GM23338 (cell line): ENCODE results near the gene FMN1. TPM values are rescaled to one million over a fixed set of nuclear protein-coding genes. Genes with fewer than 3 reads are reported as not detected.

Source experiments
- ATAC-seq: fragments of 200-7000 bp; cut with Tn5 transposase; 3 replicates; pipeline ENCODE4 v1.9.1; 2020
- DNase-seq: peaks from one replicate; pipeline ENCODE4 v3.0.0-alpha.2; 2015; ENCODE audit warnings: low spot score
- H2AFZ ChIP-seq: fragments of 200-600 bp; sonication (generic); 2 replicates; pipeline ENCODE4 v1.8.0; 2016; ENCODE audit warnings: antibody characterized with exemption, mild to moderate bottlenecking, moderate library complexity
- H3F3A ChIP-seq: fragments of 200-600 bp; sonication (generic); replicated peaks from 2 replicates; pipeline ENCODE4 v1.8.0; 2017; ENCODE audit warnings: antibody characterized with exemption, mixed run types, low read depth
- H3K27ac ChIP-seq: fragments of 200-600 bp; sonication (generic); 2 replicates; pipeline ENCODE4 v1.6.1; 2016; ENCODE audit warnings: low read depth
- H3K27me3 ChIP-seq: fragments of 200-600 bp; sonication (generic); 2 replicates; pipeline ENCODE4 v1.8.0; 2016; ENCODE audit warnings: mild to moderate bottlenecking, mixed run types, moderate library complexity; ENCODE audit not compliant: insufficient read depth
- H3K36me3 ChIP-seq: fragments of 200-600 bp; sonication (generic); 2 replicates; pipeline ENCODE4 v1.8.0; 2016; ENCODE audit warnings: mild to moderate bottlenecking; ENCODE audit not compliant: insufficient read depth
- H3K4me1 ChIP-seq: fragments of 200-600 bp; sonication (generic); 2 replicates; pipeline ENCODE4 v1.8.0; 2016; ENCODE audit warnings: mild to moderate bottlenecking, moderate library complexity; ENCODE audit not compliant: insufficient read depth
- H3K4me2 ChIP-seq: fragments of 200-600 bp; sonication (generic); 2 replicates; pipeline ENCODE4 v1.7.1; 2017; ENCODE audit warnings: mixed run types
- H3K4me3 ChIP-seq: fragments of 200-600 bp; sonication (generic); 2 replicates; pipeline ENCODE4 v1.6.1; 2016; ENCODE audit warnings: mixed run types
- H3K79me2 ChIP-seq: fragments of 200-600 bp; sonication (generic); replicated peaks from 2 replicates; pipeline ENCODE4 v1.8.0; 2017; ENCODE audit warnings: mild to moderate bottlenecking; ENCODE audit not compliant: insufficient read depth
- H3K9me2 ChIP-seq: fragments of 200-600 bp; sonication (generic); 2 replicates; pipeline ENCODE4 v1.8.0; 2017; ENCODE audit not compliant: insufficient read depth
- H4K20me1 ChIP-seq: fragments of 200-600 bp; sonication (generic); replicated peaks from 2 replicates; pipeline ENCODE4 v1.8.0; 2017; ENCODE audit warnings: mild to moderate bottlenecking; ENCODE audit not compliant: insufficient read depth
- H3K27ac Mint-ChIP-seq: 2 replicates; pipeline ENCODE4 v1.8.0; 2020; ENCODE audit warnings: inconsistent platforms, mild to moderate bottlenecking, moderate library complexity, mixed read lengths
- H3K27me3 Mint-ChIP-seq: 3 replicates; pipeline ENCODE4 v1.8.0; 2022; ENCODE audit warnings: low read depth, mild to moderate bottlenecking, moderate library complexity, mixed read lengths, inconsistent platforms; ENCODE audit not compliant: insufficient read depth, poor library complexity
- H3K36me3 Mint-ChIP-seq: 3 replicates; pipeline ENCODE4 v1.8.0; 2021; ENCODE audit warnings: low read depth, mild to moderate bottlenecking, inconsistent platforms, moderate library complexity, mixed read lengths
- H3K4me1 Mint-ChIP-seq: 3 replicates; pipeline ENCODE4 v1.8.0; 2020; ENCODE audit warnings: mild to moderate bottlenecking, inconsistent platforms, mixed read lengths
- H3K4me3 Mint-ChIP-seq: 3 replicates; pipeline ENCODE4 v1.8.0; 2021; ENCODE audit warnings: moderate library complexity, mild to moderate bottlenecking, inconsistent platforms, mixed read lengths
- H3K9me3 Mint-ChIP-seq: 3 replicates; pipeline ENCODE4 v1.8.0; 2020; ENCODE audit warnings: moderate library complexity, mild to moderate bottlenecking, inconsistent platforms, mixed read lengths
- CTCF ChIP-seq, 2 experiments: fragments of 200-600 bp in 1 of 2; sonication (generic) in 1 of 2; conservative IDR thresholded peaks; 2 replicates each; pipeline versions ENCODE4 v1.5.1 to v1.6.1; 2016 to 2017; ENCODE audit warnings: antibody characterized with exemption in 2 of 2, low read depth in 2 of 2, mild to moderate bottlenecking in 2 of 2, moderate library complexity in 1 of 2
- EZH2phosphoT487 ChIP-seq: fragments of 200-600 bp; sonication (generic); IDR thresholded peaks from one replicate; pipeline ENCODE4 v1.8.1; 2018; ENCODE audit warnings: antibody characterized with exemption; ENCODE audit not compliant: unreplicated experiment
- JUNB ChIP-seq: IDR thresholded peaks from one replicate; pipeline ENCODE4 v1.6.1; 2016; ENCODE audit warnings: antibody characterized with exemption; ENCODE audit not compliant: unreplicated experiment
- ZNF331 ChIP-seq: fragments of 250-450 bp; sonication (Bioruptor Pico); IDR thresholded peaks from 2 replicates; pipeline ENCODE4 v1.5.0; 2020; ENCODE audit warnings: low read depth, mild to moderate bottlenecking, moderate library complexity
- ZNF462 ChIP-seq: fragments of 250-450 bp; sonication (Bioruptor Pico); IDR thresholded peaks from 2 replicates; pipeline ENCODE4 v1.5.0; 2020; ENCODE audit warnings: mild to moderate bottlenecking, moderate library complexity
- polyA plus RNA-seq: library from polyadenylated mRNA; unstranded; fragments of >200 nt; fragmentation: Nextera tagmentation; extraction: Ambion mirVana; gene quantifications from 2 replicates; pipeline ENCODE4 v1.2.1, GENCODE V29; 2016
- total RNA-seq: library from RNA; depleted of rRNA; stranded (reverse); fragments of >200 nt; shearing (Covaris generic); gene quantifications from 2 replicates; pipeline ENCODE4 v1.2.3, GENCODE V29; 2014

The FMN1 gene
- total and polyA plus RNA-seq, 2 experiments from 2014 or later: 1.2 to 1.6 TPM

- Mint-ChIP-seq H3K27me3 (peaks cover 9% of the 10 kb centered on the region), H3K27ac (no peak overlapping the region), H3K36me3 (no peaks in the 10 kb centered on the region), H3K4me1 (peaks cover 13% of the 10 kb centered on the region; the same call in 2 of the 3 replicates), H3K4me3 (no peak overlapping the region), H3K9me3 (no peaks in the 10 kb centered on the region)
- no peak overlapping the region for H3K27ac ChIP-seq
- no peak for DNase-seq
- H3K4me3 ChIP-seq: no peak overlapping the region
- no peaks in the 10 kb centered on the region for H3K79me2 ChIP-seq
- no peak for ATAC-seq
- TF ChIP-seq ZNF462 (no peak), ZNF331 (CRISPR knock-in tag) (no peak), EZH2phosphoT487 (no peak), CTCF (conservative IDR thresholded peaks at IDR 0.05; ENCODE audit: low read depth in 2 of 2) (no peak), JUNB (no peak)
- H4K20me1 ChIP-seq: no peaks in the 10 kb centered on the region
- peaks cover 8% of the 10 kb centered on the region for H3K4me1 ChIP-seq
- H3F3A ChIP-seq: no peaks in the 10 kb centered on the region
- H2AFZ ChIP-seq: no peak overlapping the region
- H3K4me2 ChIP-seq: no peak overlapping the region
- no peaks in the 10 kb centered on the region for H3K27me3 ChIP-seq
- H3K36me3 ChIP-seq: no peaks in the 10 kb centered on the region
- no peaks in the 10 kb centered on the region for H3K9me2 ChIP-seq
Observed at GRCh38 chr15:33191591-33191990, 2.9 kb downstream of the FMN1 start.
